HCT116 (cell line): Measurements from ENCODE around the gene ANKFN1. TPM values are rescaled to one million over a fixed set of nuclear protein-coding genes. Genes with fewer than 3 reads are reported as not detected.

Source experiments
- ATAC-seq: fragments of 200-7000 bp; cut with Tn5 transposase; 2 replicates; pipeline ENCODE4 v1.9.1; 2020; ENCODE audit warnings: mild to moderate bottlenecking, moderate library complexity
- BruUV-seq: library from RNA; stranded (reverse); fragments of 400-500 nt; replicated peaks from 2 replicates; lab custom pipeline; 2021; lab: Mats Ljungman, UMichigan
- CTCF ChIA-PET: fragments of 300-600 bp; sonication (Branson Sonifier 250); formaldehyde crosslinking; loops from one replicate; lab custom pipeline; 2021; ENCODE audit warnings: antibody characterized with exemption; lab: Charles Lee
- POLR2A ChIA-PET: fragments of 300-600, 350-600 bp; sonication (Branson Sonifier 250); formaldehyde crosslinking; loops from one replicate; lab custom pipeline; 2021; ENCODE audit warnings: antibody characterized with exemption; lab: Charles Lee
- RAD21 ChIA-PET, 2 experiments: fragments of 300-600 bp; sonication (Branson Sonifier 250); formaldehyde crosslinking; loops; one replicate each; lab custom pipeline; 2023; ENCODE audit warnings: low total read pairs in 2 of 2; ENCODE audit not compliant: uncharacterized antibody in 2 of 2, unreplicated experiment in 2 of 2, low non-redundant PET in 1 of 2; lab: Charles Lee
- DNase-seq: peaks from one replicate; pipeline ENCODE4 v3.0.0-alpha.2; 2010; ENCODE audit warnings: low read depth, low spot score
- H2AFZ ChIP-seq: fragments of 200-600 bp; shearing (Covaris generic), sonication (generic); 2 replicates; pipeline ENCODE4 v1.6.1; 2017; ENCODE audit warnings: low read depth, mixed run types, mixed read lengths, antibody characterized with exemption, low read length; ENCODE audit not compliant: poor library complexity, severe bottlenecking
- H3K27ac ChIP-seq: 2 replicates; pipeline ENCODE4 v1.5.1; 2012; ENCODE audit warnings: low read depth, low read length
- H3K27me3 ChIP-seq: fragments of 200-600 bp; sonication (generic); 2 replicates; pipeline ENCODE4 v1.6.1; 2016; ENCODE audit warnings: mixed run types, low read length, mixed read lengths; ENCODE audit not compliant: insufficient read depth
- H3K36me3 ChIP-seq, 2 experiments: fragments of 200-500 bp in 1 of 2; fragments of 200-600 bp in 1 of 2; sonication (Bioruptor generic) in 1 of 2; sonication (generic) in 1 of 2; 2 replicates each; pipeline versions ENCODE4 v1.5.1 to v1.6.1; 2014 to 2016; ENCODE audit warnings: low read length in 2 of 2, inconsistent platforms in 1 of 2, mixed read lengths in 1 of 2, mixed run types in 1 of 2; ENCODE audit not compliant: insufficient read depth in 2 of 2, control insufficient read depth in 1 of 2
- H3K4me1 ChIP-seq, 2 experiments: fragments of 200-600 bp in 1 of 2; sonication (generic) in 1 of 2; 2 replicates each; pipeline versions ENCODE4 v1.5.1 to v1.6.1; 2012 to 2017; ENCODE audit warnings: low read length in 2 of 2, inconsistent platforms in 1 of 2, mild to moderate bottlenecking in 1 of 2, mixed read lengths in 1 of 2, mixed run types in 1 of 2, moderate library complexity in 1 of 2; ENCODE audit not compliant: insufficient read depth in 2 of 2, control insufficient read depth in 1 of 2
- H3K4me2 ChIP-seq: fragments of 200-600 bp; sonication (generic); 2 replicates; pipeline ENCODE4 v1.6.1; 2017; ENCODE audit warnings: mixed run types, low read length, mixed read lengths
- H3K4me3 ChIP-seq, 2 experiments: fragments of 200-600 bp in 1 of 2; sonication (generic) in 1 of 2; replicated peaks in 1 of 2; 2 replicates each; pipeline ENCODE4 v1.5.1; 2011 to 2016; ENCODE audit warnings: low read length in 2 of 2, control low read depth in 1 of 2, low read depth in 1 of 2, mild to moderate bottlenecking in 1 of 2, mixed read lengths in 1 of 2, mixed run types in 1 of 2
- H3K79me2 ChIP-seq: fragments of 200-600 bp; sonication (generic); 2 replicates; pipeline ENCODE4 v1.6.1; 2017; ENCODE audit warnings: mild to moderate bottlenecking, mixed run types, low read length, moderate library complexity, mixed read lengths; ENCODE audit not compliant: insufficient read depth
- H3K9ac ChIP-seq: fragments of 200-600 bp; sonication (generic); 2 replicates; pipeline ENCODE4 v1.6.1; 2016; ENCODE audit warnings: low read length, mixed read lengths
- H3K9me2 ChIP-seq: fragments of 200-600 bp; sonication (generic), shearing (Covaris generic); 2 replicates; pipeline ENCODE4 v1.6.1; 2017; ENCODE audit warnings: mixed run types, mild to moderate bottlenecking, moderate library complexity; ENCODE audit not compliant: insufficient read depth
- H3K9me3 ChIP-seq, 2 experiments: fragments of 200-500 bp in 1 of 2; fragments of 200-600 bp in 1 of 2; sonication (Bioruptor generic) in 1 of 2; sonication (generic) in 1 of 2; 2 replicates each; pipeline ENCODE4 v1.6.1; 2014 to 2017; ENCODE audit warnings: low read length in 2 of 2, mixed read lengths in 2 of 2, inconsistent platforms in 1 of 2, low read depth in 1 of 2, mild to moderate bottlenecking in 1 of 2, mixed run types in 1 of 2, moderate library complexity in 1 of 2; ENCODE audit not compliant: control insufficient read depth in 1 of 2, insufficient read depth in 1 of 2
- H4K20me1 ChIP-seq: fragments of 200-600 bp; sonication (generic), shearing (Covaris generic); 2 replicates; pipeline ENCODE4 v1.6.1; 2017; ENCODE audit warnings: mixed run types, mild to moderate bottlenecking, moderate library complexity; ENCODE audit not compliant: insufficient read depth
- CBX3 ChIP-seq: IDR thresholded peaks from 2 replicates; pipeline ENCODE4 v1.6.1; 2012; ENCODE audit warnings: low read depth
- EZH2 ChIP-seq: fragments of 200-600 bp; sonication (generic); IDR thresholded peaks from 2 replicates; pipeline ENCODE4 v1.6.1; 2017; ENCODE audit warnings: antibody characterized with exemption, mixed run types
- MAX ChIP-seq: IDR thresholded peaks from 2 replicates; pipeline ENCODE4 v1.6.1; 2012
- POLR2AphosphoS5 ChIP-seq: IDR thresholded peaks from 2 replicates; pipeline ENCODE4 v1.6.1; 2011; ENCODE audit warnings: mild to moderate bottlenecking, low read depth, low read length, moderate library complexity
- SIN3A ChIP-seq: IDR thresholded peaks from 2 replicates; pipeline ENCODE4 v1.6.1; 2012; ENCODE audit warnings: low read depth
- SP1 ChIP-seq: IDR thresholded peaks from 2 replicates; pipeline ENCODE4 v1.6.1; 2012; ENCODE audit warnings: low read depth
- SRF ChIP-seq: IDR thresholded peaks from 2 replicates; pipeline ENCODE4 v1.6.1; 2012; ENCODE audit warnings: low read depth
- TCF7L2 ChIP-seq: IDR thresholded peaks from 2 replicates; pipeline ENCODE4 v1.7.0; 2011; ENCODE audit warnings: borderline replicate concordance, inconsistent platforms; ENCODE audit not compliant: insufficient read depth, insufficient read length; ENCODE audit errors: extremely low read depth
- ZFX ChIP-seq: fragments of 450-650 bp; IDR thresholded peaks from 2 replicates; pipeline ENCODE4 v1.6.1; 2017
- intact Hi-C: fragments of 100-400 bp; cut with micrococcal nuclease; formaldehyde crosslinking; loops from 2 replicates; pipeline ENCODE4 v1.10.0; 2022
- total RNA-seq: library from RNA; stranded (reverse); gene quantifications from one replicate; pipeline ENCODE4 v1.2.1, GENCODE V29; 2021; ENCODE audit not compliant: unreplicated experiment
- TF ChIP-seq, protein P1 (sequence below): IDR thresholded peaks from 2 replicates; pipeline ENCODE4 v1.6.1; 2011; ENCODE audit warnings: mild to moderate bottlenecking, low read length, moderate library complexity; ENCODE audit not compliant: insufficient replicate concordance; ENCODE audit errors: extremely low read depth
- TF ChIP-seq, protein P2 (sequence below): IDR thresholded peaks from 2 replicates; pipeline ENCODE4 v1.6.1; 2012

ANKFN1 gene
- total RNA-seq, 1 experiment from 2014 or later = 1.1 TPM

- DNase-seq = no peak
- TF ChIP-seq CBX3 (no peak), MAX (no peak), EZH2 (no peak), POLR2AphosphoS5 (no peak)
- TF ChIP-seq, protein P1, sequence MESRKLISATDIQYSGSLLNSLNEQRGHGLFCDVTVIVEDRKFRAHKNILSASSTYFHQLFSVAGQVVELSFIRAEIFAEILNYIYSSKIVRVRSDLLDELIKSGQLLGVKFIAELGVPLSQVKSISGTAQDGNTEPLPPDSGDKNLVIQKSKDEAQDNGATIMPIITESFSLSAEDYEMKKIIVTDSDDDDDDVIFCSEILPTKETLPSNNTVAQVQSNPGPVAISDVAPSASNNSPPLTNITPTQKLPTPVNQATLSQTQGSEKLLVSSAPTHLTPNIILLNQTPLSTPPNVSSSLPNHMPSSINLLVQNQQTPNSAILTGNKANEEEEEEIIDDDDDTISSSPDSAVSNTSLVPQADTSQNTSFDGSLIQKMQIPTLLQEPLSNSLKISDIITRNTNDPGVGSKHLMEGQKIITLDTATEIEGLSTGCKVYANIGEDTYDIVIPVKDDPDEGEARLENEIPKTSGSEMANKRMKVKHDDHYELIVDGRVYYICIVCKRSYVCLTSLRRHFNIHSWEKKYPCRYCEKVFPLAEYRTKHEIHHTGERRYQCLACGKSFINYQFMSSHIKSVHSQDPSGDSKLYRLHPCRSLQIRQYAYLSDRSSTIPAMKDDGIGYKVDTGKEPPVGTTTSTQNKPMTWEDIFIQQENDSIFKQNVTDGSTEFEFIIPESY = no peak
- H3K79me2 ChIP-seq = no peaks in the 10 kb centered on the region
- no peak overlapping the region for H3K4me2 ChIP-seq
- CTCF ChIA-PET = no interaction called here
- H3K4me3 ChIP-seq = no peak overlapping the region
- no peaks in the 10 kb centered on the region for H3K36me3 ChIP-seq
- no peaks in the 10 kb centered on the region for H3K4me1 ChIP-seq
- H3K9me2 ChIP-seq = no peaks in the 10 kb centered on the region
- H3K9me3 ChIP-seq = no peaks in the 10 kb centered on the region
- no peak overlapping the region for H2AFZ ChIP-seq
- POLR2A ChIA-PET = no interaction called here
- RAD21 ChIA-PET = no interaction called here
- H4K20me1 ChIP-seq = no peaks in the 10 kb centered on the region
- ATAC-seq = no peak
- BruUV-seq = no TSS peak
- peaks cover 31% of the 10 kb centered on the region for H3K27me3 ChIP-seq
- no peak overlapping the region for H3K27ac ChIP-seq
- H3K9ac ChIP-seq = no peak overlapping the region
- intact Hi-C loops = loop anchor here (10.0 kb wide), 1 partner anchor 468 kb away; no protein-coding TSS in a partner anchor
These were observed 159.9 kb downstream of the ANKFN1 start for GRCh38 chr17:56313201-56313600.

GRCh38 chr17:56314026-56314425 is 160.8 kb downstream of the ANKFN1 start:
- Histone ChIP-seq H3K9ac (no peak overlapping the region), H3K27me3 (peaks cover 31% of the 10 kb centered on the region), H2AFZ (no peak overlapping the region), H3K27ac (no peak overlapping the region), H3K4me1 (no peaks in the 10 kb centered on the region), H3K9me2 (no peaks in the 10 kb centered on the region), H3K4me2 (no peak overlapping the region), H3K79me2 (no peaks in the 10 kb centered on the region), H3K4me3 (no peak overlapping the region), H4K20me1 (no peaks in the 10 kb centered on the region), H3K36me3 (no peaks in the 10 kb centered on the region), H3K9me3 (no peaks in the 10 kb centered on the region)
- POLR2A ChIA-PET = no interaction called here
- CTCF ChIA-PET = no interaction called here
- no TSS peak for BruUV-seq
- TF ChIP-seq TCF7L2 (no peak), SIN3A (no peak), SP1 (no peak), MAX (no peak), SRF (no peak), ZFX (no peak)
- TF ChIP-seq, protein P2, sequence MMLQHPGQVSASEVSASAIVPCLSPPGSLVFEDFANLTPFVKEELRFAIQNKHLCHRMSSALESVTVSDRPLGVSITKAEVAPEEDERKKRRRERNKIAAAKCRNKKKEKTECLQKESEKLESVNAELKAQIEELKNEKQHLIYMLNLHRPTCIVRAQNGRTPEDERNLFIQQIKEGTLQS = no peak
- DNase-seq (no peak), ATAC-seq (no peak)
- intact Hi-C loops = loop anchor here (10.0 kb wide), 1 partner anchor 469 kb away; no protein-coding TSS in a partner anchor
- RAD21 ChIA-PET = no interaction called here
